ENCODE results near the gene SAC3D1. TPM values are rescaled to one million over a fixed set of nuclear protein-coding genes. Genes with fewer than 3 reads are reported as not detected.

SAC3D1 gene
- polyA plus RNA-seq, 1 of the 3 experiments (the other 2 are of a cell fraction), result 22.5 TPM

DNA sequence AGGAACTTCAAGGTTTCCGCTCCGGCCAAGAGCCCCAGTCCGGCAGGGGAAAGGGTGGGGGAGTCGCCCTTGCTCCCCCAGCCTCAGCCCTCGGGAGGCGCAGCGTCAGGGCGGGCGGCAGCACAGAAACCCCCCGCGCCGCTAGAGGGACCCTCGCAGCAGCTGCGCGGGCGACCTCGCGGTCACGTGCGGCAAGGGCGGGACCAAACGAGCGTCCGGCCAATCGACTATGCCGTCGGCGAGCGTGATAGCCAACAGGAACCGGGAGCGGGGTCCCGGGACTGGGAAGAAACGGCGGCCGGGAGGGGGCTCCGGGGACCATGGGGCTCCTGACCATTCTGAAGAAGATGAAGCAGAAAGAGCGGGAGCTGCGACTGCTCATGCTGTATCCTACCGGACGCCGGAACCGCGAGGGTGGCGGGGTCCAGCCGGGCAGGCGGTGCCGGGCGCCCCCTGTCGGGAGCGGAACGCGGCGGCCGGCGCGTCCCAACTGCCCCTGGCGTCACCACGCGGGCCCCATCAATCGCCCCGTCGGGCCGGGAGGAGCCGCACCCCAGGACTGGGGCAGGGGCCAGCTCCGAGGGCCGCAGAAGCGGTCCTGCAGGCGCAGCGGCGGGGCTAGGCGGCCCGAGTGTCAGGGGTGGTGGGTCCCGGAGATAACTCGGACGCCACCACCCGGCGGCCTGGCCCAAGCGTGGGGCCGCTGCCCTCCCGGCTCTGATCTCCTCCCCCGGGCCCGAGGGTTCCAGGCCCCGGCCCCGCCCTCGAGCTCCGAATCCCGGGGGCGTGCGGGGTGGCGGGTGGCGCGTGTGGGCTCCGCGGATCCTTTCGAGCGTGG, 26.9 kb upstream of the SAC3D1 start, which contains the start of gene ARL2 (continued):
- TF ChIP-seq, protein P1, sequence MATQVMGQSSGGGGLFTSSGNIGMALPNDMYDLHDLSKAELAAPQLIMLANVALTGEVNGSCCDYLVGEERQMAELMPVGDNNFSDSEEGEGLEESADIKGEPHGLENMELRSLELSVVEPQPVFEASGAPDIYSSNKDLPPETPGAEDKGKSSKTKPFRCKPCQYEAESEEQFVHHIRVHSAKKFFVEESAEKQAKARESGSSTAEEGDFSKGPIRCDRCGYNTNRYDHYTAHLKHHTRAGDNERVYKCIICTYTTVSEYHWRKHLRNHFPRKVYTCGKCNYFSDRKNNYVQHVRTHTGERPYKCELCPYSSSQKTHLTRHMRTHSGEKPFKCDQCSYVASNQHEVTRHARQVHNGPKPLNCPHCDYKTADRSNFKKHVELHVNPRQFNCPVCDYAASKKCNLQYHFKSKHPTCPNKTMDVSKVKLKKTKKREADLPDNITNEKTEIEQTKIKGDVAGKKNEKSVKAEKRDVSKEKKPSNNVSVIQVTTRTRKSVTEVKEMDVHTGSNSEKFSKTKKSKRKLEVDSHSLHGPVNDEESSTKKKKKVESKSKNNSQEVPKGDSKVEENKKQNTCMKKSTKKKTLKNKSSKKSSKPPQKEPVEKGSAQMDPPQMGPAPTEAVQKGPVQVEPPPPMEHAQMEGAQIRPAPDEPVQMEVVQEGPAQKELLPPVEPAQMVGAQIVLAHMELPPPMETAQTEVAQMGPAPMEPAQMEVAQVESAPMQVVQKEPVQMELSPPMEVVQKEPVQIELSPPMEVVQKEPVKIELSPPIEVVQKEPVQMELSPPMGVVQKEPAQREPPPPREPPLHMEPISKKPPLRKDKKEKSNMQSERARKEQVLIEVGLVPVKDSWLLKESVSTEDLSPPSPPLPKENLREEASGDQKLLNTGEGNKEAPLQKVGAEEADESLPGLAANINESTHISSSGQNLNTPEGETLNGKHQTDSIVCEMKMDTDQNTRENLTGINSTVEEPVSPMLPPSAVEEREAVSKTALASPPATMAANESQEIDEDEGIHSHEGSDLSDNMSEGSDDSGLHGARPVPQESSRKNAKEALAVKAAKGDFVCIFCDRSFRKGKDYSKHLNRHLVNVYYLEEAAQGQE (IDR thresholded peaks at IDR 0.05; ENCODE audit: low read depth, low read length), result no peak
- TF ChIP-seq, protein P2, sequence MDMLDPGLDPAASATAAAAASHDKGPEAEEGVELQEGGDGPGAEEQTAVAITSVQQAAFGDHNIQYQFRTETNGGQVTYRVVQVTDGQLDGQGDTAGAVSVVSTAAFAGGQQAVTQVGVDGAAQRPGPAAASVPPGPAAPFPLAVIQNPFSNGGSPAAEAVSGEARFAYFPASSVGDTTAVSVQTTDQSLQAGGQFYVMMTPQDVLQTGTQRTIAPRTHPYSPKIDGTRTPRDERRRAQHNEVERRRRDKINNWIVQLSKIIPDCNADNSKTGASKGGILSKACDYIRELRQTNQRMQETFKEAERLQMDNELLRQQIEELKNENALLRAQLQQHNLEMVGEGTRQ (IDR thresholded peaks at IDR 0.05; ENCODE audit: borderline replicate concordance, low read depth, low read length), result peak; percentile 89
- TF ChIP-seq FOSL2 (IDR thresholded peaks at IDR 0.05; ENCODE audit: borderline replicate concordance, low read depth), result no peak
- no peak; the same call in 1 of the 2 replicates for TF ChIP-seq JUND (IDR thresholded peaks at IDR 0.05)
- TF ChIP-seq RFX5 (IDR thresholded peaks at IDR 0.05; ENCODE audit: low read length), result no peak
- no peak for TF ChIP-seq TCF12 (IDR thresholded peaks at IDR 0.05)
- peak; percentile 75 for TF ChIP-seq MXI1 (IDR thresholded peaks at IDR 0.05; ENCODE audit: low read depth, low read length)
- TF ChIP-seq ELF1 (IDR thresholded peaks at IDR 0.05), result no peak
- 0 out of 2 replicates have a peak, but pooled peaks have one; percentile 15 for TF ChIP-seq POLR2AphosphoS5 (IDR thresholded peaks at IDR 0.05; ENCODE audit: low read depth, low read length)
- TF ChIP-seq RXRA (IDR thresholded peaks at IDR 0.05; ENCODE audit: borderline replicate concordance, low read depth), result no peak
- TF ChIP-seq FOXM1 (IDR thresholded peaks at IDR 0.05; ENCODE audit: low read depth), result no peak

DNA sequence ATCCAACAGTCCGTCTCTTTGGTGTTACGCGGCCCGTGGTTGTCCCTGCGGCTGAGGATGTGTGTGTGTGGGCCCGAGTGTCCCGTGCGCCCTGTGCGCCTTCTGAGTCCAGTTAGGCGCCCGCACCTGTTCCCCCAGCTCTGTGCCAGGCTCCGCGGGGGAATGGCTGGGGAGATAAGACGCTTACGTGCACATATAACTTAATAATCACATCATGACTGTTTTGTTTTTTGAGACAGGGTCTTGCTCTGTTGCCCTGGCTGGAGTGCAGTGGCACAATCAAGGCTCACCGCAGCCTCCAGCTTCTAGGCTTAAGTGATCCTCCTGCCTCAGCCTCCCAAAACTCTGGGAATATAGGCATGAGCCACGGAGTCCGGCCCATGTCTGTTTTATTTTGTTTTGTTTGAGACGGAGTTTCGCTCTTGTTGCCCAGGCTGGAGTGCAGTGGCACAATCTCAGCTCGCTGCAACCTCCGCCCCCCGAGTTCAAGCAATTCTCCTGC, 26.2 kb upstream of the SAC3D1 start:
- CTCF ChIA-PET, result interaction anchor here (0.6 to 4.9 kb wide), 53 partner anchors 7 to 300 kb away, joined by 3 to 56 read pairs (median 5); partner anchors contain the start of genes ATG2A, BATF2, CDC42EP2 and CDCA5
- H3K9ac ChIP-seq, result peak overlapping the region; percentile 89
- no peaks in the 10 kb centered on the region for H3K9me2 ChIP-seq
- H3K4me1 ChIP-seq (ENCODE audit: control insufficient read depth in 1 of 2, insufficient read depth in 2 of 2, low read depth in 1 of 2, low read length in 1 of 2), result peaks cover 4% of the 10 kb centered on the region in 2 experiments; a peak in 2 of 4 replicates
- H2AFZ ChIP-seq (ENCODE audit: low read depth), result peak overlapping the region; percentile 95
- H3K4me3 ChIP-seq (ENCODE audit: low read depth in 2 of 2, low read length in 1 of 2), result peak overlapping the region; percentile 69 to 70
- H3K4me2 ChIP-seq, result peak overlapping the region; percentile 88
- peaks cover 16% of the 10 kb centered on the region for H3F3A ChIP-seq (replicated peaks; ENCODE audit: insufficient read depth)
- no peaks in the 10 kb centered on the region for H3K27me3 ChIP-seq (ENCODE audit: insufficient read depth)
- POLR2A ChIA-PET, result interaction anchor here (0.7 to 1.2 kb wide), 4 partner anchors 18 to 181 kb away, joined by 3 to 5 read pairs (median 4); no protein-coding TSS in a partner anchor
- TF ChIP-seq RCOR1 (IDR thresholded peaks at IDR 0.05; ENCODE audit: low read length) (no peak), ELF1 (IDR thresholded peaks at IDR 0.05) (no peak), CHD2 (IDR thresholded peaks at IDR 0.05; ENCODE audit: low read length, partially characterized antibody) (no peak), SIN3A (IDR thresholded peaks at IDR 0.05; ENCODE audit: borderline replicate concordance, low read depth, low read length) (no peak)
- peaks cover 24% of the 10 kb centered on the region; the same call in 1 of the 2 replicates for H3K79me2 ChIP-seq (ENCODE audit: insufficient read depth)
- H3K36me3 ChIP-seq (replicated peaks in 1 of 2; ENCODE audit: control insufficient read depth in 1 of 2, insufficient read depth in 2 of 2, low read length in 1 of 2), result peaks cover 0 to 12% of the 10 kb centered on the region in 2 experiments
- no peak for DNase-seq
- H4K20me1 ChIP-seq (ENCODE audit: insufficient read depth), result no peaks in the 10 kb centered on the region
- 40% methylated on average over 19 of the region's 23 CpGs for WGBS (ENCODE audit: low lambda C conversion rate)
- H3K27ac ChIP-seq (ENCODE audit: low read depth in 2 of 2, low read length in 1 of 2), result peak overlapping the region; percentile 95
- H3K9me3 ChIP-seq, result no peaks in the 10 kb centered on the region

All from SK-N-SH (cell line).